Smooth muscle cell (in vitro differentiated cells): ENCODE data around the gene FPR1. TPM values are rescaled to one million over a fixed set of nuclear protein-coding genes. Genes with fewer than 3 reads are reported as not detected.

Experiments
- DNase-seq: peaks from one replicate; lab custom pipeline; 2025; ENCODE audit not compliant: unreplicated experiment; lab: John Stamatoyannopoulos, UW
- H2AFZ ChIP-seq: fragments of 200-600 bp; sonication (generic); 2 replicates; pipeline ENCODE4 v1.6.0; 2016; ENCODE audit warnings: antibody characterized with exemption, low read depth, mild to moderate bottlenecking
- H3F3A ChIP-seq: fragments of 200-600 bp; sonication (generic); 2 replicates; pipeline ENCODE4 v1.6.0; 2017; ENCODE audit warnings: antibody characterized with exemption, low read depth
- H3K27ac ChIP-seq: fragments of 200-600 bp; sonication (generic); 2 replicates; pipeline ENCODE4 v1.5.1; 2016; ENCODE audit warnings: low read depth, mild to moderate bottlenecking
- H3K27me3 ChIP-seq: fragments of 200-600 bp; sonication (generic); 2 replicates; pipeline ENCODE4 v1.6.1; 2016; ENCODE audit warnings: low read depth, mild to moderate bottlenecking
- H3K36me3 ChIP-seq: fragments of 200-600 bp; sonication (generic); 2 replicates; pipeline ENCODE4 v1.5.1; 2016; ENCODE audit warnings: low read depth
- H3K4me1 ChIP-seq: fragments of 200-600 bp; sonication (generic); 2 replicates; pipeline ENCODE4 v1.5.1; 2016; ENCODE audit warnings: low read depth
- H3K4me2 ChIP-seq: fragments of 200-600 bp; sonication (generic); 2 replicates; pipeline ENCODE4 v1.6.0; 2016; ENCODE audit warnings: mild to moderate bottlenecking
- H3K4me3 ChIP-seq: fragments of 200-600 bp; sonication (generic); 2 replicates; pipeline ENCODE4 v1.5.1; 2016; ENCODE audit warnings: mild to moderate bottlenecking
- H3K79me2 ChIP-seq: fragments of 200-600 bp; sonication (generic); 2 replicates; pipeline ENCODE4 v1.6.0; 2016; ENCODE audit warnings: low read depth, mild to moderate bottlenecking
- H3K9ac ChIP-seq: fragments of 200-600 bp; sonication (generic); 2 replicates; pipeline ENCODE4 v1.6.0; 2016; ENCODE audit warnings: low read depth
- H3K9me3 ChIP-seq: fragments of 200-600 bp; sonication (generic); replicated peaks from 2 replicates; pipeline ENCODE4 v1.5.1; 2016; ENCODE audit warnings: low read depth
- H4K20me1 ChIP-seq: fragments of 200-600 bp; sonication (generic); 2 replicates; pipeline ENCODE4 v1.6.0; 2016; ENCODE audit warnings: low read depth
- WGBS: methylation state at CpG from one replicate; pipeline ENCODE4 v1.1.7; 2016; ENCODE audit warnings: low lambda C conversion rate; 5-methylcytosine and 5-hydroxymethylcytosine counted together
- polyA plus RNA-seq: library from polyadenylated mRNA; unstranded; fragments of >200 nt; fragmentation: Nextera tagmentation; extraction: Ambion mirVana; gene quantifications from 2 replicates; pipeline ENCODE4 v1.2.1, GENCODE V29; 2016
- total RNA-seq: library from RNA; depleted of rRNA; stranded (reverse); fragments of >200 nt; gene quantifications from 2 replicates; pipeline ENCODE4 v1.2.3, GENCODE V29; 2014
- TF ChIP-seq, protein P1 (sequence below): fragments of 200-600 bp; sonication (generic); IDR thresholded peaks from 2 replicates; pipeline ENCODE4 v1.5.1; 2017; ENCODE audit warnings: borderline replicate concordance, mild to moderate bottlenecking, antibody characterized with exemption; ENCODE audit not compliant: insufficient read depth, poor library complexity, severe bottlenecking

Gene FPR1
- total and polyA plus RNA-seq, 2 experiments from 2014 or later: not detected

- H4K20me1 ChIP-seq: no peaks in the 10 kb centered on the region
- H3K4me2 ChIP-seq: no peak overlapping the region
- no peaks in the 10 kb centered on the region for H3F3A ChIP-seq
- no peaks in the 10 kb centered on the region for H3K36me3 ChIP-seq
- no peaks in the 10 kb centered on the region for H3K4me1 ChIP-seq
- no peaks in the 10 kb centered on the region for H3K79me2 ChIP-seq
- WGBS: 90% methylated on average over 2 of the region's 2 CpGs
- H3K9ac ChIP-seq: no peak overlapping the region
- H3K27ac ChIP-seq: no peak overlapping the region
- TF ChIP-seq, protein P1, sequence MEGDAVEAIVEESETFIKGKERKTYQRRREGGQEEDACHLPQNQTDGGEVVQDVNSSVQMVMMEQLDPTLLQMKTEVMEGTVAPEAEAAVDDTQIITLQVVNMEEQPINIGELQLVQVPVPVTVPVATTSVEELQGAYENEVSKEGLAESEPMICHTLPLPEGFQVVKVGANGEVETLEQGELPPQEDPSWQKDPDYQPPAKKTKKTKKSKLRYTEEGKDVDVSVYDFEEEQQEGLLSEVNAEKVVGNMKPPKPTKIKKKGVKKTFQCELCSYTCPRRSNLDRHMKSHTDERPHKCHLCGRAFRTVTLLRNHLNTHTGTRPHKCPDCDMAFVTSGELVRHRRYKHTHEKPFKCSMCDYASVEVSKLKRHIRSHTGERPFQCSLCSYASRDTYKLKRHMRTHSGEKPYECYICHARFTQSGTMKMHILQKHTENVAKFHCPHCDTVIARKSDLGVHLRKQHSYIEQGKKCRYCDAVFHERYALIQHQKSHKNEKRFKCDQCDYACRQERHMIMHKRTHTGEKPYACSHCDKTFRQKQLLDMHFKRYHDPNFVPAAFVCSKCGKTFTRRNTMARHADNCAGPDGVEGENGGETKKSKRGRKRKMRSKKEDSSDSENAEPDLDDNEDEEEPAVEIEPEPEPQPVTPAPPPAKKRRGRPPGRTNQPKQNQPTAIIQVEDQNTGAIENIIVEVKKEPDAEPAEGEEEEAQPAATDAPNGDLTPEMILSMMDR: no peak
- no peak overlapping the region for H2AFZ ChIP-seq
- no peaks in the 10 kb centered on the region for H3K9me3 ChIP-seq
- H3K27me3 ChIP-seq: peaks cover 4% of the 10 kb centered on the region
- H3K4me3 ChIP-seq: no peak overlapping the region
- no peak for DNase-seq
These were observed 21.9 kb downstream of the FPR1 start for GRCh38 chr19:51729781-51730180.

DNA sequence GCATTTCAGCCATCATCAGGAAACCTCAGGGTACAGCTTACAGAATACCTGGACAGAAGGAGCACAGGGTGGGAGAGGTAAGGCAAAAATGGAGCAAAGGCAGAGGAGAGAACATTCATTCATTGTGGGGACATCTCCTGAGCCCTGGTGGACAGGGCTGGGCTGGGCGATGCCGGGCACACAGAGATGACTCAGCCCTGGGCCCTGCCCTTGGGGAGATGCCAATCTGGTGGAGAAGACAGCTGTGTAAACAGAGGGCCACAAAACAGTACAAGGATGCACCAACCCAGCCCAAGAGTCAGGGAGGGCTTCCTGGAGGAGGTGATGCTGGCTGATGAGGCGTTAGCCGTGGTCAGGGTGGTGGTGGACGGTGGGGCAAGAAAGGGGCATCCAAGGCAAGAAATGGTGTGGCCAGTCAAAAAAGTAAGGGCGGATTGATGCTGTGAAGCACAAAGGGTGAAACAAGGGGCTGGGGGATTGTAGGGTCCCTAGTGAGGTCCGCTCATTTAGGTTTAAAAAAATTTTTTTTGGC is 24.3 kb downstream of the FPR1 start:
- H3K4me1 ChIP-seq: no peaks in the 10 kb centered on the region
- H2AFZ ChIP-seq: no peak overlapping the region

DNA sequence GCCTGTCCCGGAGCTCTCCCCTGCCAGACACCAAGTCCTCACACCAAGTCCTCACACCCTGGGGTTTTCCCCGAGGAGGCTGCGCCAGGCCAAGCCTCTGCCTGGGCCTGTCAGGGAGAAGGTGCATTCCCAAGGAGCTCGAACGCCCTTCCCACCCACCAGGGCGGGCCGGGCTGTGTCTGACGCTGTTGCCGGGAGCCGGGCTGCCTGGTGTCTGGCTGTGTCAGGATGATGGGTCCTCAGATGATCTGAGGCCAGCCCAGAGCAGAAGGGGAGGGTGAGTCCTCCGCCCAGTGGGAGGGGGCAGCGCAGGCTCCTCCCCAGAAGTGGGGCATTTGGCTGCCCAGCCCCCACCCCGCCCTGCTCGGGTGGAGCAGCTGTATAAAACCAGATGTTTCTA is 25.6 kb downstream of the FPR1 start:
- TF ChIP-seq, protein P1: no peak
- Histone ChIP-seq H3K4me3 (no peak overlapping the region), H3K27ac (no peak overlapping the region), H4K20me1 (no peaks in the 10 kb centered on the region), H3K4me1 (no peaks in the 10 kb centered on the region), H3K36me3 (no peaks in the 10 kb centered on the region), H3F3A (no peaks in the 10 kb centered on the region), H3K79me2 (no peaks in the 10 kb centered on the region), H3K9ac (no peak overlapping the region), H2AFZ (no peak overlapping the region), H3K27me3 (peaks cover 25% of the 10 kb centered on the region), H3K4me2 (no peak overlapping the region), H3K9me3 (no peaks in the 10 kb centered on the region)
- no peak for DNase-seq
- 65% methylated on average over 13 of the region's 14 CpGs for WGBS

More for the DNA sequence above, 24.3 kb downstream of the FPR1 start:
- no peak for DNase-seq
- 79% methylated on average over 7 of the region's 7 CpGs for WGBS
- Histone ChIP-seq H3K9me3 (no peaks in the 10 kb centered on the region), H3K79me2 (no peaks in the 10 kb centered on the region), H3K4me3 (no peak overlapping the region), H3K27ac (no peak overlapping the region), H4K20me1 (no peaks in the 10 kb centered on the region), H3K4me2 (no peak overlapping the region), H3K27me3 (peaks cover 13% of the 10 kb centered on the region), H3K36me3 (no peaks in the 10 kb centered on the region), H3K9ac (no peak overlapping the region), H3F3A (no peaks in the 10 kb centered on the region)
- TF ChIP-seq, protein P1: no peak

- TF ChIP-seq, protein P1: no peak
- no peak for DNase-seq
- WGBS: 89% methylated on average over 15 of the region's 15 CpGs
- no peak overlapping the region for H3K9ac ChIP-seq
- no peak overlapping the region for H3K4me2 ChIP-seq
- no peaks in the 10 kb centered on the region for H3K36me3 ChIP-seq
- no peaks in the 10 kb centered on the region for H3F3A ChIP-seq
- no peaks in the 10 kb centered on the region for H3K79me2 ChIP-seq
- H3K27me3 ChIP-seq: peaks cover 40% of the 10 kb centered on the region
- no peaks in the 10 kb centered on the region for H4K20me1 ChIP-seq
- no peak overlapping the region for H3K4me3 ChIP-seq
- no peak overlapping the region for H2AFZ ChIP-seq
- no peaks in the 10 kb centered on the region for H3K4me1 ChIP-seq
- no peak overlapping the region for H3K27ac ChIP-seq
- H3K9me3 ChIP-seq: no peaks in the 10 kb centered on the region
These were observed 27.1 kb downstream of the FPR1 start for GRCh38 chr19:51724543-51724942.
